Mesenchymal stem cell (in vitro differentiated cells and primary cell): ENCODE results near the gene CDKN2B.

ENCODE experiments used
- DNase-seq: peaks from one replicate; pipeline ENCODE4 v3.0.0-alpha.2; 2013
- H2AFZ ChIP-seq: one replicate; pipeline ENCODE4 v1.6.1; 2013; ENCODE audit warnings: low read depth, mild to moderate bottlenecking, control low read depth, inconsistent platforms, low read length, moderate library complexity
- H2AK5ac ChIP-seq: 2 replicates; pipeline ENCODE4 v1.6.1; 2013; ENCODE audit warnings: low read length, moderate library complexity, mild to moderate bottlenecking, inconsistent platforms; ENCODE audit not compliant: severe bottlenecking
- H2BK120ac ChIP-seq: one replicate; pipeline ENCODE4 v1.6.1; 2013; ENCODE audit warnings: low read depth, mild to moderate bottlenecking, inconsistent platforms, low read length, moderate library complexity
- H2BK12ac ChIP-seq, 2 experiments: one replicate each; pipeline ENCODE4 v1.6.1; 2013; ENCODE audit warnings: inconsistent platforms in 2 of 2, low read length in 2 of 2, mild to moderate bottlenecking in 2 of 2, moderate library complexity in 2 of 2, control low read depth in 1 of 2
- H2BK15ac ChIP-seq: one replicate; pipeline ENCODE4 v1.6.1; 2013; ENCODE audit warnings: mild to moderate bottlenecking, low read depth, inconsistent platforms; ENCODE audit not compliant: poor library complexity, severe bottlenecking
- H2BK5ac ChIP-seq: 2 replicates; pipeline ENCODE4 v1.6.1; 2013; ENCODE audit warnings: low read depth, mild to moderate bottlenecking, low read length, control low read depth, inconsistent platforms; ENCODE audit not compliant: poor library complexity, severe bottlenecking
- H3K14ac ChIP-seq, 2 experiments: one replicate each; pipeline ENCODE4 v1.6.1; 2013; ENCODE audit warnings: inconsistent platforms in 2 of 2, low read length in 2 of 2, control low read depth in 1 of 2, mild to moderate bottlenecking in 1 of 2, moderate library complexity in 1 of 2
- H3K18ac ChIP-seq, 2 experiments: one replicate each; pipeline ENCODE4 v1.6.1; 2013; ENCODE audit warnings: inconsistent platforms in 2 of 2, low read length in 2 of 2, control low read depth in 1 of 2, low read depth in 1 of 2, mild to moderate bottlenecking in 1 of 2
- H3K23ac ChIP-seq, 2 experiments: one replicate each; pipeline ENCODE4 v1.6.1; 2013; ENCODE audit warnings: inconsistent platforms in 2 of 2, low read length in 2 of 2, mild to moderate bottlenecking in 2 of 2, moderate library complexity in 2 of 2, control low read depth in 1 of 2
- H3K27ac ChIP-seq: 2 replicates; pipeline ENCODE4 v1.5.1; 2013; ENCODE audit warnings: mild to moderate bottlenecking, moderate library complexity, low read length, control low read depth, inconsistent platforms; ENCODE audit not compliant: poor library complexity, severe bottlenecking
- H3K27me3 ChIP-seq, 2 experiments: 2 replicates each; pipeline versions ENCODE4 v1.6.1 to v1.7.0; 2013; ENCODE audit warnings: low read length in 2 of 2, mild to moderate bottlenecking in 2 of 2, moderate library complexity in 2 of 2, control low read depth in 1 of 2, inconsistent platforms in 1 of 2; ENCODE audit not compliant: control insufficient read depth in 1 of 2, insufficient read depth in 1 of 2
- H3K36me3 ChIP-seq, 2 experiments: 2 replicates each; pipeline versions ENCODE4 v1.6.1 to v1.7.0; 2013; ENCODE audit warnings: low read length in 2 of 2, control low read depth in 1 of 2, inconsistent platforms in 1 of 2, low read depth in 1 of 2, mild to moderate bottlenecking in 1 of 2; ENCODE audit not compliant: insufficient read depth in 2 of 2, control insufficient read depth in 1 of 2
- H3K4ac ChIP-seq, 2 experiments: one replicate each; pipeline ENCODE4 v1.6.1; 2013; ENCODE audit warnings: inconsistent platforms in 2 of 2, low read length in 2 of 2, mild to moderate bottlenecking in 2 of 2, moderate library complexity in 2 of 2, control low read depth in 1 of 2, low read depth in 1 of 2
- H3K4me1 ChIP-seq: 2 replicates; pipeline ENCODE4 v1.6.1; 2013; ENCODE audit warnings: low read depth, low read length, control low read depth; ENCODE audit not compliant: control insufficient read depth, insufficient read depth
- H3K4me2 ChIP-seq: 2 replicates; pipeline ENCODE4 v1.6.1; 2013; ENCODE audit warnings: low read length, mild to moderate bottlenecking, inconsistent platforms; ENCODE audit not compliant: poor library complexity, severe bottlenecking
- H3K4me3 ChIP-seq, 2 experiments: 2 replicates each; pipeline versions ENCODE4 v1.5.1 to v1.7.0; 2013; ENCODE audit warnings: low read length in 2 of 2, mild to moderate bottlenecking in 2 of 2, control low read depth in 1 of 2, low read depth in 1 of 2; ENCODE audit not compliant: insufficient read depth in 1 of 2
- H3K79me1 ChIP-seq: replicated peaks from 2 replicates; pipeline ENCODE4 v1.6.1; 2013; ENCODE audit warnings: mild to moderate bottlenecking, control low read depth, low read length, inconsistent platforms; ENCODE audit not compliant: poor library complexity, severe bottlenecking
- H3K9ac ChIP-seq: 2 replicates; pipeline ENCODE4 v1.7.0; 2013; ENCODE audit warnings: mild to moderate bottlenecking, low read length, moderate library complexity
- H3K9me3 ChIP-seq: 2 replicates; pipeline ENCODE4 v1.7.0; 2013; ENCODE audit warnings: mild to moderate bottlenecking, low read length; ENCODE audit not compliant: control insufficient read depth
- H4K8ac ChIP-seq: one replicate; pipeline ENCODE4 v1.6.1; 2013; ENCODE audit warnings: inconsistent platforms, mild to moderate bottlenecking, low read length, moderate library complexity
- H4K91ac ChIP-seq: one replicate; pipeline ENCODE4 v1.6.1; 2013; ENCODE audit warnings: mild to moderate bottlenecking, low read length, inconsistent platforms
- WGBS: methylation state at CpG from one replicate; pipeline ENCODE4 v1.1.7; 2013; ENCODE audit warnings: mixed read lengths; 5-methylcytosine and 5-hydroxymethylcytosine counted together

The CDKN2B gene

GRCh38 chr9:22041344-22041743 lies 32.2 kb upstream of the CDKN2B start:
- Histone ChIP-seq H2BK5ac (no peak overlapping the region), H2BK120ac (no peak overlapping the region), H3K4me1 (no peaks in the 10 kb centered on the region), H3K27ac (no peak overlapping the region), H3K23ac (no peak overlapping the region), H3K9me3 (no peaks in the 10 kb centered on the region), H3K27me3 (no peaks in the 10 kb centered on the region), H3K4me3 (no peak overlapping the region), H2AK5ac (no peak overlapping the region), H3K79me1 (no peaks in the 10 kb centered on the region), H2BK12ac (no peak overlapping the region), H2BK15ac (no peak overlapping the region), H3K9ac (peak overlapping the region; percentile 53), H4K8ac (no peak overlapping the region), H3K4ac (no peak overlapping the region), H3K36me3 (no peaks in the 10 kb centered on the region), H2AFZ (no peak overlapping the region), H3K14ac (no peak overlapping the region), H4K91ac (no peak overlapping the region), H3K4me2 (no peak overlapping the region), H3K18ac (no peak overlapping the region)
- no peak for DNase-seq
- 100% methylated on average over 1 of the region's 1 CpG for WGBS

GRCh38 chr9:22040760-22041159 lies 31.7 kb upstream of the CDKN2B start:
- 33% methylated on average over 1 of the region's 1 CpG for WGBS

GRCh38 chr9:22039258-22039657 lies 30.2 kb upstream of the CDKN2B start:
- H2BK15ac ChIP-seq: no peak overlapping the region
- H2AFZ ChIP-seq: no peak overlapping the region
- H3K4me1 ChIP-seq: no peaks in the 10 kb centered on the region
- no peak overlapping the region for H3K14ac ChIP-seq
- H3K23ac ChIP-seq: no peak overlapping the region
- H3K4me2 ChIP-seq: no peak overlapping the region
- no peak overlapping the region for H3K4me3 ChIP-seq
- no peaks in the 10 kb centered on the region for H3K9me3 ChIP-seq
- no peak overlapping the region for H2AK5ac ChIP-seq
- no peak overlapping the region for H3K27ac ChIP-seq
- H3K79me1 ChIP-seq: no peaks in the 10 kb centered on the region
- no peak overlapping the region for H2BK120ac ChIP-seq
- WGBS: 80% methylated on average over 2 of the region's 3 CpGs
- H3K27me3 ChIP-seq: no peaks in the 10 kb centered on the region
- no peak overlapping the region for H3K4ac ChIP-seq
- no peak overlapping the region for H4K91ac ChIP-seq
- no peaks in the 10 kb centered on the region for H3K36me3 ChIP-seq
- no peak overlapping the region for H2BK5ac ChIP-seq
- H3K9ac ChIP-seq: peak overlapping the region; percentile 55
- no peak overlapping the region for H4K8ac ChIP-seq
- peak; percentile 61 for DNase-seq
- no peak overlapping the region for H2BK12ac ChIP-seq
- no peak overlapping the region for H3K18ac ChIP-seq

More at GRCh38 chr9:22040760-22041159, 31.7 kb upstream of the CDKN2B start:
- Histone ChIP-seq H2AFZ (no peak overlapping the region), H3K4ac (no peak overlapping the region), H3K23ac (no peak overlapping the region), H4K8ac (no peak overlapping the region), H3K27ac (no peak overlapping the region), H2BK5ac (no peak overlapping the region), H3K9ac (peak overlapping the region; percentile 53), H2BK15ac (no peak overlapping the region), H3K4me2 (no peak overlapping the region), H2AK5ac (no peak overlapping the region), H3K79me1 (no peaks in the 10 kb centered on the region), H3K18ac (no peak overlapping the region), H4K91ac (no peak overlapping the region), H3K4me1 (no peaks in the 10 kb centered on the region), H3K9me3 (no peaks in the 10 kb centered on the region), H2BK120ac (no peak overlapping the region), H3K27me3 (no peaks in the 10 kb centered on the region), H3K4me3 (no peak overlapping the region), H2BK12ac (no peak overlapping the region), H3K36me3 (no peaks in the 10 kb centered on the region), H3K14ac (no peak overlapping the region)
- DNase-seq: peak; percentile 70

- H2BK5ac ChIP-seq: no peak overlapping the region
- 10% methylated on average over 2 of the region's 2 CpGs for WGBS
- peaks cover 0 to 7% of the 10 kb centered on the region in 2 experiments for H3K36me3 ChIP-seq
- no peak overlapping the region for H3K18ac ChIP-seq
- H3K23ac ChIP-seq: no peak overlapping the region
- no peak overlapping the region for H3K4ac ChIP-seq
- DNase-seq: peak; percentile 65
- no peaks in the 10 kb centered on the region for H3K4me1 ChIP-seq
- H3K4me3 ChIP-seq: no peak overlapping the region
- H3K27me3 ChIP-seq: no peaks in the 10 kb centered on the region
- H3K9ac ChIP-seq: peak overlapping the region; percentile 55
- no peak overlapping the region for H2BK120ac ChIP-seq
- no peak overlapping the region for H2AK5ac ChIP-seq
- no peak overlapping the region for H3K27ac ChIP-seq
- no peaks in the 10 kb centered on the region for H3K79me1 ChIP-seq
- H3K9me3 ChIP-seq: no peaks in the 10 kb centered on the region
- H2BK12ac ChIP-seq: no peak overlapping the region
- H2BK15ac ChIP-seq: no peak overlapping the region
- H4K8ac ChIP-seq: no peak overlapping the region
- H3K14ac ChIP-seq: no peak overlapping the region
- H2AFZ ChIP-seq: no peak overlapping the region
- no peak overlapping the region for H3K4me2 ChIP-seq
- H4K91ac ChIP-seq: no peak overlapping the region
Observed at GRCh38 chr9:22037954-22038690, 29.0 kb upstream of the CDKN2B start.
